ENCODE results near the gene KCNMA1. TPM values are rescaled to one million over a fixed set of nuclear protein-coding genes. Genes with fewer than 3 reads are reported as not detected.
A peak's percentile ranks its signal among the peaks of the same experiment; 100 is the strongest.

KCNMA1 gene
- total and polyA plus RNA-seq, 4 experiments from 2014 or later, result 0.26 TPM; not detected in 3

GRCh38 chr10:77671594-77672252, 34.1 kb upstream of the KCNMA1 start:
- Histone ChIP-seq H3K36me3 (ENCODE audit: insufficient read depth, low read length) (no peaks in the 10 kb centered on the region), H3K9me3 (ENCODE audit: control insufficient read depth in 1 of 2, low read length in 2 of 2) (no peaks in the 10 kb centered on the region), H3K4me1 (ENCODE audit: insufficient read depth, low read length) (no peaks in the 10 kb centered on the region), H3K27ac (ENCODE audit: low read depth, low read length) (no peak overlapping the region), H3K27me3 (ENCODE audit: insufficient read depth, low read length) (no peaks in the 10 kb centered on the region), H3K4me3 (ENCODE audit: low read length in 2 of 2) (no peak overlapping the region)
- peaks cover 8 to 14% of the 10 kb centered on the region in 2 donors for H3K27me3 Mint-ChIP-seq
- CTCF ChIA-PET (ENCODE audit: partially characterized antibody), result no interaction called here
- peaks cover 0 to 1% (median 0%) of the 10 kb centered on the region in 8 donors for H3K9me3 Mint-ChIP-seq
- no peaks in the 10 kb centered on the region for H3K4me1 Mint-ChIP-seq
- intact Hi-C loops (cut with micrococcal nuclease), result no loop called here
- POLR2A ChIA-PET (ENCODE audit: partially characterized antibody), result no interaction called here
- no peaks in the 10 kb centered on the region for H3K36me3 Mint-ChIP-seq
- no peak overlapping the region for H3K4me3 Mint-ChIP-seq
- no peak for DNase-seq
- no peak overlapping the region for H3K27ac Mint-ChIP-seq

GRCh38 chr10:77670817-77671443, 33.3 kb upstream of the KCNMA1 start:
- no peak for DNase-seq
- Histone ChIP-seq H3K9me3 (ENCODE audit: control insufficient read depth in 1 of 2, low read length in 2 of 2) (no peaks in the 10 kb centered on the region), H3K4me3 (ENCODE audit: low read length in 2 of 2) (no peak overlapping the region), H3K27ac (ENCODE audit: low read depth, low read length) (no peak overlapping the region), H3K36me3 (ENCODE audit: insufficient read depth, low read length) (no peaks in the 10 kb centered on the region), H3K27me3 (ENCODE audit: insufficient read depth, low read length) (no peaks in the 10 kb centered on the region), H3K4me1 (ENCODE audit: insufficient read depth, low read length) (no peaks in the 10 kb centered on the region)
- H3K4me1 Mint-ChIP-seq, result no peaks in the 10 kb centered on the region
- H3K27ac Mint-ChIP-seq, result no peak overlapping the region
- H3K4me3 Mint-ChIP-seq, result no peak overlapping the region
- peaks cover 0 to 1% (median 0%) of the 10 kb centered on the region in 8 donors for H3K9me3 Mint-ChIP-seq
- ChIA-PET POLR2A (ENCODE audit: partially characterized antibody) (no interaction called here), CTCF (ENCODE audit: partially characterized antibody) (no interaction called here)
- no peaks in the 10 kb centered on the region for H3K36me3 Mint-ChIP-seq
- H3K27me3 Mint-ChIP-seq, result peaks cover 6 to 14% of the 10 kb centered on the region in 2 donors
- intact Hi-C loops (cut with micrococcal nuclease), result no loop called here

GRCh38 chr10:77669892-77670291, 32.3 kb upstream of the KCNMA1 start:
- Histone ChIP-seq H3K4me3 (ENCODE audit: low read length in 2 of 2) (no peak overlapping the region), H3K9me3 (ENCODE audit: control insufficient read depth in 1 of 2, low read length in 2 of 2) (no peaks in the 10 kb centered on the region), H3K27ac (ENCODE audit: low read depth, low read length) (no peak overlapping the region), H3K36me3 (ENCODE audit: insufficient read depth, low read length) (no peaks in the 10 kb centered on the region), H3K27me3 (ENCODE audit: insufficient read depth, low read length) (no peaks in the 10 kb centered on the region), H3K4me1 (ENCODE audit: insufficient read depth, low read length) (no peaks in the 10 kb centered on the region)
- ChIA-PET CTCF (ENCODE audit: partially characterized antibody) (no interaction called here), POLR2A (ENCODE audit: partially characterized antibody) (no interaction called here)
- H3K4me1 Mint-ChIP-seq, result no peaks in the 10 kb centered on the region
- H3K9me3 Mint-ChIP-seq, result peaks cover 0 to 1% (median 0%) of the 10 kb centered on the region in 8 donors
- intact Hi-C loops (cut with micrococcal nuclease), result no loop called here
- DNase-seq, result no peak
- no peak overlapping the region for H3K27ac Mint-ChIP-seq
- H3K4me3 Mint-ChIP-seq, result no peak overlapping the region
- no peaks in the 10 kb centered on the region for H3K36me3 Mint-ChIP-seq
- H3K27me3 Mint-ChIP-seq, result peaks cover 6 to 18% of the 10 kb centered on the region in 2 donors

GRCh38 chr10:77667426-77668324, 30.1 kb upstream of the KCNMA1 start:
- Histone ChIP-seq H3K27me3 (ENCODE audit: insufficient read depth, low read length) (no peaks in the 10 kb centered on the region), H3K4me1 (ENCODE audit: insufficient read depth, low read length) (no peaks in the 10 kb centered on the region), H3K36me3 (ENCODE audit: insufficient read depth, low read length) (no peaks in the 10 kb centered on the region), H3K27ac (ENCODE audit: low read depth, low read length) (no peak overlapping the region), H3K4me3 (ENCODE audit: low read length in 2 of 2) (no peak overlapping the region), H3K9me3 (ENCODE audit: control insufficient read depth in 1 of 2, low read length in 2 of 2) (no peaks in the 10 kb centered on the region)
- Mint-ChIP-seq H3K4me1 (no peaks in the 10 kb centered on the region), H3K36me3 (no peaks in the 10 kb centered on the region), H3K27me3 (peaks cover 7 to 16% of the 10 kb centered on the region in 2 donors), H3K27ac (no peak overlapping the region), H3K9me3 (peaks cover 0 to 1% (median 0%) of the 10 kb centered on the region in 8 donors), H3K4me3 (no peak overlapping the region)
- CTCF ChIA-PET (ENCODE audit: partially characterized antibody), result no interaction called here
- no peak for DNase-seq
- intact Hi-C loops (cut with micrococcal nuclease), result no loop called here
- POLR2A ChIA-PET (ENCODE audit: partially characterized antibody), result no interaction called here

- Mint-ChIP-seq H3K27me3 (peaks cover 7 to 14% of the 10 kb centered on the region in 2 donors), H3K27ac (no peak overlapping the region)
Observed at GRCh38 chr10:77666821-77667220, 29.2 kb upstream of the KCNMA1 start.

GRCh38 chr10:77664696-77665095, 27.1 kb upstream of the KCNMA1 start:
- DNase-seq, result no peak
- Histone ChIP-seq H3K27ac (ENCODE audit: low read depth, low read length) (no peak overlapping the region), H3K4me3 (ENCODE audit: low read length in 2 of 2) (no peak overlapping the region), H3K36me3 (ENCODE audit: insufficient read depth, low read length) (no peaks in the 10 kb centered on the region), H3K4me1 (ENCODE audit: insufficient read depth, low read length) (no peaks in the 10 kb centered on the region), H3K9me3 (ENCODE audit: control insufficient read depth in 1 of 2, low read length in 2 of 2) (no peaks in the 10 kb centered on the region), H3K27me3 (ENCODE audit: insufficient read depth, low read length) (no peaks in the 10 kb centered on the region)
- ChIA-PET POLR2A (ENCODE audit: partially characterized antibody) (no interaction called here), CTCF (ENCODE audit: partially characterized antibody) (interaction anchor here (1.9 kb wide), 1 partner anchor 22 kb away, joined by 5 read pairs; no protein-coding TSS in a partner anchor)
- intact Hi-C loops (cut with micrococcal nuclease), result no loop called here
- H3K4me3 Mint-ChIP-seq, result no peak overlapping the region
- no peak overlapping the region for H3K27ac Mint-ChIP-seq
- no peaks in the 10 kb centered on the region for H3K36me3 Mint-ChIP-seq
- no peaks in the 10 kb centered on the region for H3K4me1 Mint-ChIP-seq
- H3K9me3 Mint-ChIP-seq, result peaks cover 0 to 2% (median 0%) of the 10 kb centered on the region in 8 donors
- peaks cover 1 to 11% of the 10 kb centered on the region in 2 donors for H3K27me3 Mint-ChIP-seq

More at GRCh38 chr10:77666821-77667220, 29.2 kb upstream of the KCNMA1 start:
- Mint-ChIP-seq H3K36me3 (no peaks in the 10 kb centered on the region), H3K4me1 (no peaks in the 10 kb centered on the region), H3K4me3 (peak overlapping the region in 1 of 8 donors; percentile 16), H3K9me3 (no peaks in the 10 kb centered on the region)
- H3K9me3 ChIP-seq (ENCODE audit: control insufficient read depth in 1 of 2, low read length in 2 of 2), result no peaks in the 10 kb centered on the region
- CTCF ChIA-PET (ENCODE audit: partially characterized antibody), result no interaction called here
- H3K27me3 ChIP-seq (ENCODE audit: insufficient read depth, low read length), result no peaks in the 10 kb centered on the region
- POLR2A ChIA-PET (ENCODE audit: partially characterized antibody), result no interaction called here
- no peak overlapping the region for H3K4me3 ChIP-seq (ENCODE audit: low read length in 2 of 2)
- DNase-seq, result no peak
- H3K4me1 ChIP-seq (ENCODE audit: insufficient read depth, low read length), result no peaks in the 10 kb centered on the region
- H3K36me3 ChIP-seq (ENCODE audit: insufficient read depth, low read length), result no peaks in the 10 kb centered on the region
- intact Hi-C loops (cut with micrococcal nuclease), result no loop called here
- no peak overlapping the region for H3K27ac ChIP-seq (ENCODE audit: low read depth, low read length)

- Mint-ChIP-seq H3K4me3 (no peak overlapping the region), H3K4me1 (no peaks in the 10 kb centered on the region), H3K36me3 (no peaks in the 10 kb centered on the region), H3K9me3 (peaks cover 0 to 8% (median 2%) of the 10 kb centered on the region in 8 donors), H3K27ac (no peak overlapping the region), H3K27me3 (peaks cover 1 to 11% of the 10 kb centered on the region in 2 donors)
- Histone ChIP-seq H3K4me3 (ENCODE audit: low read length in 2 of 2) (no peak overlapping the region), H3K36me3 (ENCODE audit: insufficient read depth, low read length) (no peaks in the 10 kb centered on the region), H3K27ac (ENCODE audit: low read depth, low read length) (no peak overlapping the region), H3K4me1 (ENCODE audit: insufficient read depth, low read length) (no peaks in the 10 kb centered on the region), H3K9me3 (ENCODE audit: control insufficient read depth in 1 of 2, low read length in 2 of 2) (no peaks in the 10 kb centered on the region), H3K27me3 (ENCODE audit: insufficient read depth, low read length) (no peaks in the 10 kb centered on the region)
- CTCF ChIA-PET (ENCODE audit: partially characterized antibody), result interaction anchor here (1.9 kb wide), 1 partner anchor 21 kb away, joined by 5 read pairs; no protein-coding TSS in a partner anchor
- intact Hi-C loops (cut with micrococcal nuclease), result no loop called here
- POLR2A ChIA-PET (ENCODE audit: partially characterized antibody), result no interaction called here
- no peak for DNase-seq
Observed at GRCh38 chr10:77664008-77664407, 26.4 kb upstream of the KCNMA1 start.

All from CD4-positive, alpha-beta memory T cell (primary cell).